HepG2 (cell line): ENCODE measurements around the gene IRGM. TPM values are rescaled to one million over a fixed set of nuclear protein-coding genes. Genes with fewer than 3 reads are reported as not detected.

ENCODE experiments used
- FOXC1 ChIP-seq: sonication (generic); formaldehyde crosslinking; IDR thresholded peaks from 2 replicates; pipeline ENCODE4 v1.8.0; 2022; ENCODE audit warnings: mild to moderate bottlenecking, missing genetic modification reagents, borderline replicate concordance
- NR2F2 ChIP-seq: IDR thresholded peaks from 2 replicates; pipeline ENCODE4 v1.6.1; 2012; ENCODE audit warnings: low read depth, inconsistent platforms, borderline replicate concordance
- RAD21 ChIP-seq: fragments of 450-650 bp; formaldehyde crosslinking; IDR thresholded peaks from 2 replicates; pipeline ENCODE4 v1.5.0; 2020; ENCODE audit warnings: mild to moderate bottlenecking
- SRY ChIP-seq: sonication (generic); formaldehyde crosslinking; IDR thresholded peaks from 2 replicates; pipeline ENCODE4 v1.8.0; 2022; ENCODE audit warnings: mild to moderate bottlenecking, missing genetic modification reagents
- STAG1 ChIP-seq: sonication (generic); formaldehyde crosslinking; IDR thresholded peaks from 2 replicates; pipeline ENCODE4 v1.4.0; 2020; ENCODE audit warnings: missing genetic modification reagents
- ZFY ChIP-seq: sonication (generic); formaldehyde crosslinking; IDR thresholded peaks from 2 replicates; pipeline ENCODE4 v1.4.0; 2020; ENCODE audit warnings: missing genetic modification reagents
- ZNF235 ChIP-seq: sonication (generic); formaldehyde crosslinking; IDR thresholded peaks from 2 replicates; pipeline ENCODE4 v1.8.1; 2023; ENCODE audit warnings: mild to moderate bottlenecking, missing genetic modification reagents, borderline replicate concordance
- polyA plus RNA-seq, 8 experiments: library from polyadenylated mRNA; depleted of rRNA in 3 of 8; stranded (reverse) in 7 of 8; unstranded in 1 of 8; fragments of >200 nt; fragmentation: Illumina TruSeq in 4 of 8; extraction: Trizol in 4 of 8; gene quantifications; 2 replicates each; pipeline versions ENCODE4 v1.2.1 to v1.2.3, GENCODE V29; 2011 to 2016; ENCODE audit warnings: low read depth in 4 of 8, missing spikeins in 1 of 8, mixed read lengths in 1 of 8; ENCODE audit not compliant: insufficient read depth in 1 of 8
- total RNA-seq, 5 experiments: library from RNA; depleted of rRNA; stranded (reverse); fragments of >200 nt; fragmentation: Illumina TruSeq; extraction: Trizol; gene quantifications; 2 replicates each; pipeline ENCODE4 v1.2.3, GENCODE V29; 2016; ENCODE audit warnings: low read depth in 1 of 5
- TF ChIP-seq, protein P1 (sequence below): sonication (generic); formaldehyde crosslinking; conservative IDR thresholded peaks from 2 replicates; pipeline ENCODE4 v1.4.0; 2020; ENCODE audit warnings: mild to moderate bottlenecking, missing genetic modification reagents, moderate library complexity
- TF ChIP-seq, protein P2 (sequence below): sonication (generic); formaldehyde crosslinking; IDR thresholded peaks from 2 replicates; pipeline ENCODE4 v1.8.0; 2022; ENCODE audit warnings: mild to moderate bottlenecking, missing genetic modification reagents
- TF ChIP-seq, protein P3 (sequence below): sonication (generic); formaldehyde crosslinking; conservative IDR thresholded peaks from 2 replicates; pipeline ENCODE4 v1.4.0; 2020; ENCODE audit warnings: missing genetic modification reagents
- TF ChIP-seq, protein P4 (sequence below): IDR thresholded peaks from 2 replicates; pipeline ENCODE4 v1.6.1; 2016; ENCODE audit warnings: low read depth, missing genetic modification reagents, missing compliant biosample characterization
- TF ChIP-seq, protein P5 (sequence below): sonication (generic); formaldehyde crosslinking; IDR thresholded peaks from 2 replicates; pipeline ENCODE4 v1.4.0; 2020; ENCODE audit warnings: missing genetic modification reagents

The IRGM gene
- total and polyA plus RNA-seq, 2 of the 13 experiments (the other 11 are each of a cell fraction or from before 2014, with no cell fraction given) = not detected

DNA sequence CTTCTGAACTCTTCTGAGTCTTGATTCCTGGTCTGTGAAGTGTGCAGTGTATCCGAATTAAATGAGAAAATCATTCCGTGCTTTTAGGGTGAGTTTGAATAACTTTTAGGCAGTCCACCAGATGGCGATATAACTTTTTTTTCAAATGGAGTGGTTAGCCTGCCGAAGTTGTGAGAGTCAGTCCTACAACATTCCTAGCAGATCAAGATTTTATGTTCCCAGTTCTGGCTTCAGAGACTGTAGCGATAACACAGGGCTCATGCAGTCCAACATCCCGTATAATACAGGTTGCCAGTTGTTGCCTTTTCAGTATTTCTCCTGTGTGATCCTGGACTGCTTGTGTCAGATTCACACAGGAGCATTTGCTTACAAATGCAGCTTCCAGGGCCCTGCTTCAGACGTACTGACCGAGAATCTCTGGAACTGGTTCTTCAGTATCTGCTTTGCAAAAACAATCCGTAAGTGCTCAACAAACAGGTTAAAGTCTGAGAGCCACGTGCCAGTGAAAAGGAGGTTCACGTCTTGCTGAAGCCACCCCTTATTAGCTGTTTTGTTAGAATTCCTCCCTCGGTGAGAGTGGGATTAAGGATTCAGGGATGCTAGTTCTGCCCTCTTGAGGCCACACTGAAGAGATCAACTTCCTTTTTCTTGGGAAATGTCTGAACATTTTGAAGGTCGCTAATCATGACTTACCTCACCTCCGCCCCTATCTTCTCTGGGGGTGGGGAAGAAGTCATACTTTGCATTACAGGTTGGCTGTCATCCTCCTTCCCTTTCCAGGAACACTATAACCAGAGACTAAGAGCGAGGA lies 45.0 kb upstream of the IRGM start (continued):
- TF ChIP-seq, protein P1, sequence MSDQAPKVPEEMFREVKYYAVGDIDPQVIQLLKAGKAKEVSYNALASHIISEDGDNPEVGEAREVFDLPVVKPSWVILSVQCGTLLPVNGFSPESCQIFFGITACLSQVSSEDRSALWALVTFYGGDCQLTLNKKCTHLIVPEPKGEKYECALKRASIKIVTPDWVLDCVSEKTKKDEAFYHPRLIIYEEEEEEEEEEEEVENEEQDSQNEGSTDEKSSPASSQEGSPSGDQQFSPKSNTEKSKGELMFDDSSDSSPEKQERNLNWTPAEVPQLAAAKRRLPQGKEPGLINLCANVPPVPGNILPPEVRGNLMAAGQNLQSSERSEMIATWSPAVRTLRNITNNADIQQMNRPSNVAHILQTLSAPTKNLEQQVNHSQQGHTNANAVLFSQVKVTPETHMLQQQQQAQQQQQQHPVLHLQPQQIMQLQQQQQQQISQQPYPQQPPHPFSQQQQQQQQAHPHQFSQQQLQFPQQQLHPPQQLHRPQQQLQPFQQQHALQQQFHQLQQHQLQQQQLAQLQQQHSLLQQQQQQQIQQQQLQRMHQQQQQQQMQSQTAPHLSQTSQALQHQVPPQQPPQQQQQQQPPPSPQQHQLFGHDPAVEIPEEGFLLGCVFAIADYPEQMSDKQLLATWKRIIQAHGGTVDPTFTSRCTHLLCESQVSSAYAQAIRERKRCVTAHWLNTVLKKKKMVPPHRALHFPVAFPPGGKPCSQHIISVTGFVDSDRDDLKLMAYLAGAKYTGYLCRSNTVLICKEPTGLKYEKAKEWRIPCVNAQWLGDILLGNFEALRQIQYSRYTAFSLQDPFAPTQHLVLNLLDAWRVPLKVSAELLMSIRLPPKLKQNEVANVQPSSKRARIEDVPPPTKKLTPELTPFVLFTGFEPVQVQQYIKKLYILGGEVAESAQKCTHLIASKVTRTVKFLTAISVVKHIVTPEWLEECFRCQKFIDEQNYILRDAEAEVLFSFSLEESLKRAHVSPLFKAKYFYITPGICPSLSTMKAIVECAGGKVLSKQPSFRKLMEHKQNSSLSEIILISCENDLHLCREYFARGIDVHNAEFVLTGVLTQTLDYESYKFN = no peak
- TF ChIP-seq SRY (CRISPR knock-in tag) (no peak), NR2F2 (no peak), ZNF235 (CRISPR knock-in tag) (no peak), STAG1 (CRISPR knock-in tag) (peak; percentile 57), RAD21 (CRISPR knock-in tag) (0 out of 2 replicates have a peak, but pooled peaks have one; percentile 11), FOXC1 (peak; percentile 82; the same call in 1 of the 2 replicates), ZFY (CRISPR knock-in tag) (no peak)
- TF ChIP-seq, protein P2, sequence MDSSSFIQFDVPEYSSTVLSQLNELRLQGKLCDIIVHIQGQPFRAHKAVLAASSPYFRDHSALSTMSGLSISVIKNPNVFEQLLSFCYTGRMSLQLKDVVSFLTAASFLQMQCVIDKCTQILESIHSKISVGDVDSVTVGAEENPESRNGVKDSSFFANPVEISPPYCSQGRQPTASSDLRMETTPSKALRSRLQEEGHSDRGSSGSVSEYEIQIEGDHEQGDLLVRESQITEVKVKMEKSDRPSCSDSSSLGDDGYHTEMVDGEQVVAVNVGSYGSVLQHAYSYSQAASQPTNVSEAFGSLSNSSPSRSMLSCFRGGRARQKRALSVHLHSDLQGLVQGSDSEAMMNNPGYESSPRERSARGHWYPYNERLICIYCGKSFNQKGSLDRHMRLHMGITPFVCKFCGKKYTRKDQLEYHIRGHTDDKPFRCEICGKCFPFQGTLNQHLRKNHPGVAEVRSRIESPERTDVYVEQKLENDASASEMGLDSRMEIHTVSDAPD (CRISPR knock-in tag) = no peak
- TF ChIP-seq, protein P3, sequence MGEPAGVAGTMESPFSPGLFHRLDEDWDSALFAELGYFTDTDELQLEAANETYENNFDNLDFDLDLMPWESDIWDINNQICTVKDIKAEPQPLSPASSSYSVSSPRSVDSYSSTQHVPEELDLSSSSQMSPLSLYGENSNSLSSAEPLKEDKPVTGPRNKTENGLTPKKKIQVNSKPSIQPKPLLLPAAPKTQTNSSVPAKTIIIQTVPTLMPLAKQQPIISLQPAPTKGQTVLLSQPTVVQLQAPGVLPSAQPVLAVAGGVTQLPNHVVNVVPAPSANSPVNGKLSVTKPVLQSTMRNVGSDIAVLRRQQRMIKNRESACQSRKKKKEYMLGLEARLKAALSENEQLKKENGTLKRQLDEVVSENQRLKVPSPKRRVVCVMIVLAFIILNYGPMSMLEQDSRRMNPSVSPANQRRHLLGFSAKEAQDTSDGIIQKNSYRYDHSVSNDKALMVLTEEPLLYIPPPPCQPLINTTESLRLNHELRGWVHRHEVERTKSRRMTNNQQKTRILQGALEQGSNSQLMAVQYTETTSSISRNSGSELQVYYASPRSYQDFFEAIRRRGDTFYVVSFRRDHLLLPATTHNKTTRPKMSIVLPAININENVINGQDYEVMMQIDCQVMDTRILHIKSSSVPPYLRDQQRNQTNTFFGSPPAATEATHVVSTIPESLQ (CRISPR knock-in tag) = no peak
- TF ChIP-seq, protein P4, sequence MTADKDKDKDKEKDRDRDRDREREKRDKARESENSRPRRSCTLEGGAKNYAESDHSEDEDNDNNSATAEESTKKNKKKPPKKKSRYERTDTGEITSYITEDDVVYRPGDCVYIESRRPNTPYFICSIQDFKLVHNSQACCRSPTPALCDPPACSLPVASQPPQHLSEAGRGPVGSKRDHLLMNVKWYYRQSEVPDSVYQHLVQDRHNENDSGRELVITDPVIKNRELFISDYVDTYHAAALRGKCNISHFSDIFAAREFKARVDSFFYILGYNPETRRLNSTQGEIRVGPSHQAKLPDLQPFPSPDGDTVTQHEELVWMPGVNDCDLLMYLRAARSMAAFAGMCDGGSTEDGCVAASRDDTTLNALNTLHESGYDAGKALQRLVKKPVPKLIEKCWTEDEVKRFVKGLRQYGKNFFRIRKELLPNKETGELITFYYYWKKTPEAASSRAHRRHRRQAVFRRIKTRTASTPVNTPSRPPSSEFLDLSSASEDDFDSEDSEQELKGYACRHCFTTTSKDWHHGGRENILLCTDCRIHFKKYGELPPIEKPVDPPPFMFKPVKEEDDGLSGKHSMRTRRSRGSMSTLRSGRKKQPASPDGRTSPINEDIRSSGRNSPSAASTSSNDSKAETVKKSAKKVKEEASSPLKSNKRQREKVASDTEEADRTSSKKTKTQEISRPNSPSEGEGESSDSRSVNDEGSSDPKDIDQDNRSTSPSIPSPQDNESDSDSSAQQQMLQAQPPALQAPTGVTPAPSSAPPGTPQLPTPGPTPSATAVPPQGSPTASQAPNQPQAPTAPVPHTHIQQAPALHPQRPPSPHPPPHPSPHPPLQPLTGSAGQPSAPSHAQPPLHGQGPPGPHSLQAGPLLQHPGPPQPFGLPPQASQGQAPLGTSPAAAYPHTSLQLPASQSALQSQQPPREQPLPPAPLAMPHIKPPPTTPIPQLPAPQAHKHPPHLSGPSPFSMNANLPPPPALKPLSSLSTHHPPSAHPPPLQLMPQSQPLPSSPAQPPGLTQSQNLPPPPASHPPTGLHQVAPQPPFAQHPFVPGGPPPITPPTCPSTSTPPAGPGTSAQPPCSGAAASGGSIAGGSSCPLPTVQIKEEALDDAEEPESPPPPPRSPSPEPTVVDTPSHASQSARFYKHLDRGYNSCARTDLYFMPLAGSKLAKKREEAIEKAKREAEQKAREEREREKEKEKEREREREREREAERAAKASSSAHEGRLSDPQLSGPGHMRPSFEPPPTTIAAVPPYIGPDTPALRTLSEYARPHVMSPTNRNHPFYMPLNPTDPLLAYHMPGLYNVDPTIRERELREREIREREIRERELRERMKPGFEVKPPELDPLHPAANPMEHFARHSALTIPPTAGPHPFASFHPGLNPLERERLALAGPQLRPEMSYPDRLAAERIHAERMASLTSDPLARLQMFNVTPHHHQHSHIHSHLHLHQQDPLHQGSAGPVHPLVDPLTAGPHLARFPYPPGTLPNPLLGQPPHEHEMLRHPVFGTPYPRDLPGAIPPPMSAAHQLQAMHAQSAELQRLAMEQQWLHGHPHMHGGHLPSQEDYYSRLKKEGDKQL (CRISPR knock-in tag) = no peak
- TF ChIP-seq, protein P5, sequence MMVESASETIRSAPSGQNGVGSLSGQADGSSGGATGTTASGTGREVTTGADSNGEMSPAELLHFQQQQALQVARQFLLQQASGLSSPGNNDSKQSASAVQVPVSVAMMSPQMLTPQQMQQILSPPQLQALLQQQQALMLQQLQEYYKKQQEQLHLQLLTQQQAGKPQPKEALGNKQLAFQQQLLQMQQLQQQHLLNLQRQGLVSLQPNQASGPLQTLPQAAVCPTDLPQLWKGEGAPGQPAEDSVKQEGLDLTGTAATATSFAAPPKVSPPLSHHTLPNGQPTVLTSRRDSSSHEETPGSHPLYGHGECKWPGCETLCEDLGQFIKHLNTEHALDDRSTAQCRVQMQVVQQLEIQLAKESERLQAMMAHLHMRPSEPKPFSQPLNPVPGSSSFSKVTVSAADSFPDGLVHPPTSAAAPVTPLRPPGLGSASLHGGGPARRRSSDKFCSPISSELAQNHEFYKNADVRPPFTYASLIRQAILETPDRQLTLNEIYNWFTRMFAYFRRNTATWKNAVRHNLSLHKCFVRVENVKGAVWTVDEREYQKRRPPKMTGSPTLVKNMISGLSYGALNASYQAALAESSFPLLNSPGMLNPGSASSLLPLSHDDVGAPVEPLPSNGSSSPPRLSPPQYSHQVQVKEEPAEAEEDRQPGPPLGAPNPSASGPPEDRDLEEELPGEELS (CRISPR knock-in tag) = no peak
